Liver (tissue), 9 donors: ENCODE measurements around the gene RPP21. TPM values are rescaled to one million over a fixed set of nuclear protein-coding genes. Genes with fewer than 3 reads are reported as not detected.

Experiments used
- DNase-seq: peaks from one replicate; pipeline ENCODE4 v3.0.0-alpha.2; 2017; ENCODE audit warnings: low spot score
- H3K27ac ChIP-seq, 2 donors: one replicate each; pipeline ENCODE4 v1.7.0; 2013; ENCODE audit warnings: inconsistent platforms in 2 of 2, low read length in 2 of 2, control low read depth in 1 of 2, low read depth in 1 of 2, mild to moderate bottlenecking in 1 of 2
- H3K27me3 ChIP-seq, 4 donors: one replicate each; pipeline versions ENCODE4 v1.6.1 to v1.7.0; 2013; ENCODE audit warnings: low read length in 3 of 4, inconsistent platforms in 1 of 4, mild to moderate bottlenecking in 1 of 4, moderate library complexity in 1 of 4; ENCODE audit not compliant: control insufficient read depth in 4 of 4, insufficient read depth in 4 of 4
- H3K36me3 ChIP-seq, 4 donors: one replicate each; pipeline versions ENCODE4 v1.6.1 to v1.7.0; 2013; ENCODE audit warnings: low read length in 3 of 4, mild to moderate bottlenecking in 3 of 4, low read depth in 1 of 4, moderate library complexity in 1 of 4; ENCODE audit not compliant: control insufficient read depth in 4 of 4, insufficient read depth in 3 of 4
- H3K4me1 ChIP-seq, 4 donors: one replicate each; pipeline versions ENCODE4 v1.6.1 to v1.7.0; 2013; ENCODE audit warnings: low read length in 3 of 4, mild to moderate bottlenecking in 3 of 4, moderate library complexity in 1 of 4; ENCODE audit not compliant: control insufficient read depth in 4 of 4, insufficient read depth in 4 of 4
- H3K4me3 ChIP-seq, 3 donors: one replicate each; pipeline versions ENCODE4 v1.6.1 to v1.7.0; 2013; ENCODE audit warnings: low read length in 3 of 3, control low read depth in 1 of 3, low read depth in 1 of 3, mild to moderate bottlenecking in 1 of 3
- H3K9ac ChIP-seq, 2 donors: one replicate each; pipeline ENCODE4 v1.7.0; 2013; ENCODE audit warnings: low read length in 2 of 2, mild to moderate bottlenecking in 2 of 2, moderate library complexity in 2 of 2, control low read depth in 1 of 2, low read depth in 1 of 2
- H3K9me3 ChIP-seq, 4 donors: one replicate each; pipeline versions ENCODE4 v1.6.1 to v1.7.0; 2013; ENCODE audit warnings: low read length in 3 of 4; ENCODE audit not compliant: control insufficient read depth in 4 of 4
- ATF3 ChIP-seq: IDR thresholded peaks from 2 replicates; pipeline ENCODE4 v1.6.1; 2016; ENCODE audit warnings: antibody characterized with exemption
- CTCF ChIP-seq: fragments of 150-350 bp; IDR thresholded peaks from 2 replicates; pipeline ENCODE4 v1.5.1; 2017; ENCODE audit warnings: improper control_type of control experiment, low read depth, low read length; ENCODE audit not compliant: missing input control
- EGR1 ChIP-seq, 2 donors: IDR thresholded peaks; 2 replicates each; pipeline ENCODE4 v1.6.1; 2016 to 2018; ENCODE audit warnings: antibody characterized with exemption in 2 of 2, low read depth in 2 of 2
- FOXA1 ChIP-seq: IDR thresholded peaks from 2 replicates; pipeline ENCODE4 v1.6.1; 2016; ENCODE audit warnings: antibody characterized with exemption
- FOXA2 ChIP-seq: IDR thresholded peaks from 2 replicates; pipeline ENCODE4 v1.6.1; 2016; ENCODE audit warnings: antibody characterized with exemption
- GABPA ChIP-seq, 2 donors: IDR thresholded peaks in 1 of 2; conservative IDR thresholded peaks in 1 of 2; 2 replicates each; pipeline ENCODE4 v1.6.1; 2016; ENCODE audit warnings: antibody characterized with exemption in 2 of 2, mild to moderate bottlenecking in 1 of 2, moderate library complexity in 1 of 2
- HNF4A ChIP-seq, 2 donors: conservative IDR thresholded peaks; 2 replicates each; pipeline ENCODE4 v1.6.1; 2016; ENCODE audit warnings: antibody characterized with exemption in 2 of 2, mild to moderate bottlenecking in 2 of 2
- HNF4G ChIP-seq: IDR thresholded peaks from 2 replicates; pipeline ENCODE4 v1.6.1; 2016; ENCODE audit warnings: antibody characterized with exemption
- JUND ChIP-seq, 2 donors: IDR thresholded peaks; 2 replicates each; pipeline ENCODE4 v1.6.1; 2016; ENCODE audit warnings: antibody characterized with exemption in 2 of 2
- MAX ChIP-seq: IDR thresholded peaks from 2 replicates; pipeline ENCODE4 v1.6.1; 2016; ENCODE audit warnings: antibody characterized with exemption
- NR2F2 ChIP-seq: IDR thresholded peaks from 2 replicates; pipeline ENCODE4 v1.6.1; 2016; ENCODE audit warnings: antibody characterized with exemption
- RAD21 ChIP-seq, 2 donors: IDR thresholded peaks; 2 replicates each; pipeline ENCODE4 v1.6.1; 2016; ENCODE audit warnings: antibody characterized with exemption in 2 of 2, mild to moderate bottlenecking in 2 of 2
- REST ChIP-seq: IDR thresholded peaks from 2 replicates; pipeline ENCODE4 v1.6.1; 2016; ENCODE audit warnings: antibody characterized with exemption, mild to moderate bottlenecking
- RXRA ChIP-seq, 2 donors: IDR thresholded peaks; 2 replicates each; pipeline ENCODE4 v1.6.1; 2017 to 2018; ENCODE audit warnings: antibody characterized with exemption in 2 of 2, mild to moderate bottlenecking in 1 of 2
- SP1 ChIP-seq: IDR thresholded peaks from 2 replicates; pipeline ENCODE4 v1.6.1; 2018; ENCODE audit warnings: antibody characterized with exemption, mild to moderate bottlenecking
- YY1 ChIP-seq: IDR thresholded peaks from 2 replicates; pipeline ENCODE4 v1.6.1; 2016; ENCODE audit warnings: antibody characterized with exemption, mild to moderate bottlenecking
- WGBS: extraction: QIAGEN DNeasy Blood & Tissue Kit; methylation state at CpG from one replicate; pipeline ENCODE4 v1.1.7; 2013; 5-methylcytosine and 5-hydroxymethylcytosine counted together
- polyA plus RNA-seq, 2 donors: library from polyadenylated mRNA; stranded (reverse) in 1 of 2; unstranded in 1 of 2; fragments of 200-250 nt in 1 of 2; fragments of >200 nt in 1 of 2; fragmentation: Nextera tagmentation in 1 of 2; extraction: Ambion mirVana in 1 of 2; gene quantifications; one replicate each; pipeline versions ENCODE4 v1.2.1 to v1.2.3, GENCODE V29; 2013 to 2015
- total RNA-seq, 2 donors: library from RNA; depleted of rRNA; stranded (reverse); fragments of >200 nt; gene quantifications; one replicate each; pipeline ENCODE4 v1.2.3, GENCODE V29; 2014
- donor health status: healthy.
- donor health status: healthy.
- donor health status: healthy.
- donor health status: healthy.
- donor health status: healthy.

RPP21 gene
- total and polyA plus RNA-seq, 4 donors = 9.3 to 32.9 (median 21.0) TPM

- no peak for TF ChIP-seq CTCF
These were observed 18.3 kb upstream of the RPP21 start, which contains the start of gene TRIM39 (continued) for GRCh38 chr6:30326526-30327231.

GRCh38 chr6:30327232-30327746 lies 17.7 kb upstream of the RPP21 start:
- DNase-seq = no peak
- Histone ChIP-seq H3K9ac (peak overlapping the region; percentile 4 to 55), H3K9me3 (no peaks in the 10 kb centered on the region), H3K4me3 (peak overlapping the region; percentile 75 to 91 (median 77)), H3K27me3 (no peaks in the 10 kb centered on the region), H3K27ac (peak overlapping the region; percentile 97 to 99), H3K4me1 (peaks cover 3 to 24% (median 18%) of the 10 kb centered on the region in 4 donors), H3K36me3 (peaks cover 3 to 26% (median 22%) of the 10 kb centered on the region in 4 donors)
- no peak for TF ChIP-seq ATF3
- TF ChIP-seq SP1 = no peak
- no peak for TF ChIP-seq GABPA (IDR thresholded peaks at IDR 0.05 in 1 of 2, conservative IDR thresholded peaks at IDR 0.05 in 1 of 2)
- TF ChIP-seq YY1 = no peak
- no peak for TF ChIP-seq NR2F2
- no peak for TF ChIP-seq REST
- TF ChIP-seq JUND (IDR thresholded peaks at IDR 0.05) = no peak
- TF ChIP-seq FOXA1 = no peak
- TF ChIP-seq HNF4A (conservative IDR thresholded peaks at IDR 0.05) = no peak
- no peak for TF ChIP-seq CTCF
- TF ChIP-seq HNF4G = no peak
- TF ChIP-seq MAX = no peak
- no peak for TF ChIP-seq EGR1 (IDR thresholded peaks at IDR 0.05; ENCODE audit: low read depth in 2 of 2)
- TF ChIP-seq FOXA2 = no peak
- no peak for TF ChIP-seq RAD21 (IDR thresholded peaks at IDR 0.05)
- no peak for TF ChIP-seq RXRA (IDR thresholded peaks at IDR 0.05)
- WGBS = 4% methylated on average over 17 of the region's 17 CpGs
